K562 (cell line): ENCODE results near the gene HNRNPDL.

Experiments
- ATF1 ChIP-seq, 2 experiments: fragments of 450-650 bp in 1 of 2; IDR thresholded peaks; 2 replicates each; pipeline ENCODE4 v1.6.1; 2016; ENCODE audit warnings: missing compliant biosample characterization in 1 of 2, missing genetic modification characterization in 1 of 2
- BCOR ChIP-seq: fragments of 450-650 bp; IDR thresholded peaks from 2 replicates; pipeline ENCODE4 v1.6.1; 2016
- POLR2A ChIP-seq: fragments of 450-650 bp; conservative IDR thresholded peaks from 2 replicates; pipeline ENCODE4 v1.6.1; 2016
- TF ChIP-seq, protein P1 (sequence below): sonication (generic); formaldehyde crosslinking; IDR thresholded peaks from 2 replicates; pipeline ENCODE4 v1.8.1; 2023; ENCODE audit warnings: mild to moderate bottlenecking, missing genetic modification reagents
- TF ChIP-seq, protein P2 (sequence below): fragments of 200-400 bp; formaldehyde crosslinking; IDR thresholded peaks from 2 replicates; pipeline ENCODE4 v1.6.1; 2017; ENCODE audit warnings: mild to moderate bottlenecking, low read depth, low read length, moderate library complexity

- TF ChIP-seq POLR2A (no peak), BCOR (no peak), ATF1 (CRISPR knock-in tag; IDR thresholded peaks at IDR 0.05) (no peak), ATF1 (tag; IDR thresholded peaks at IDR 0.05) (no peak)
- TF ChIP-seq, protein P1, sequence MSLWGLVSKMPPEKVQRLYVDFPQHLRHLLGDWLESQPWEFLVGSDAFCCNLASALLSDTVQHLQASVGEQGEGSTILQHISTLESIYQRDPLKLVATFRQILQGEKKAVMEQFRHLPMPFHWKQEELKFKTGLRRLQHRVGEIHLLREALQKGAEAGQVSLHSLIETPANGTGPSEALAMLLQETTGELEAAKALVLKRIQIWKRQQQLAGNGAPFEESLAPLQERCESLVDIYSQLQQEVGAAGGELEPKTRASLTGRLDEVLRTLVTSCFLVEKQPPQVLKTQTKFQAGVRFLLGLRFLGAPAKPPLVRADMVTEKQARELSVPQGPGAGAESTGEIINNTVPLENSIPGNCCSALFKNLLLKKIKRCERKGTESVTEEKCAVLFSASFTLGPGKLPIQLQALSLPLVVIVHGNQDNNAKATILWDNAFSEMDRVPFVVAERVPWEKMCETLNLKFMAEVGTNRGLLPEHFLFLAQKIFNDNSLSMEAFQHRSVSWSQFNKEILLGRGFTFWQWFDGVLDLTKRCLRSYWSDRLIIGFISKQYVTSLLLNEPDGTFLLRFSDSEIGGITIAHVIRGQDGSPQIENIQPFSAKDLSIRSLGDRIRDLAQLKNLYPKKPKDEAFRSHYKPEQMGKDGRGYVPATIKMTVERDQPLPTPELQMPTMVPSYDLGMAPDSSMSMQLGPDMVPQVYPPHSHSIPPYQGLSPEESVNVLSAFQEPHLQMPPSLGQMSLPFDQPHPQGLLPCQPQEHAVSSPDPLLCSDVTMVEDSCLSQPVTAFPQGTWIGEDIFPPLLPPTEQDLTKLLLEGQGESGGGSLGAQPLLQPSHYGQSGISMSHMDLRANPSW (CRISPR knock-in tag) = no peak
- TF ChIP-seq, protein P2, sequence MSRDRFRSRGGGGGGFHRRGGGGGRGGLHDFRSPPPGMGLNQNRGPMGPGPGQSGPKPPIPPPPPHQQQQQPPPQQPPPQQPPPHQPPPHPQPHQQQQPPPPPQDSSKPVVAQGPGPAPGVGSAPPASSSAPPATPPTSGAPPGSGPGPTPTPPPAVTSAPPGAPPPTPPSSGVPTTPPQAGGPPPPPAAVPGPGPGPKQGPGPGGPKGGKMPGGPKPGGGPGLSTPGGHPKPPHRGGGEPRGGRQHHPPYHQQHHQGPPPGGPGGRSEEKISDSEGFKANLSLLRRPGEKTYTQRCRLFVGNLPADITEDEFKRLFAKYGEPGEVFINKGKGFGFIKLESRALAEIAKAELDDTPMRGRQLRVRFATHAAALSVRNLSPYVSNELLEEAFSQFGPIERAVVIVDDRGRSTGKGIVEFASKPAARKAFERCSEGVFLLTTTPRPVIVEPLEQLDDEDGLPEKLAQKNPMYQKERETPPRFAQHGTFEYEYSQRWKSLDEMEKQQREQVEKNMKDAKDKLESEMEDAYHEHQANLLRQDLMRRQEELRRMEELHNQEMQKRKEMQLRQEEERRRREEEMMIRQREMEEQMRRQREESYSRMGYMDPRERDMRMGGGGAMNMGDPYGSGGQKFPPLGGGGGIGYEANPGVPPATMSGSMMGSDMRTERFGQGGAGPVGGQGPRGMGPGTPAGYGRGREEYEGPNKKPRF = no peak
Measured at GRCh38 chr4:82463221-82463620, 33.0 kb upstream of the HNRNPDL start.
